Parathyroid adenoma (tissue), 2 donors: Measurements from ENCODE around the gene CATSPER3.
"Not testable (repeated sequence)": the region's sequence is repeated elsewhere in the genome, so short reads cannot be mapped to it uniquely, and the experiment has no call there.

Experiments
- H2AFZ ChIP-seq: fragments of 300-600 bp; sonication (generic); one replicate; pipeline ENCODE4 v1.7.0; 2017; ENCODE audit warnings: antibody characterized with exemption, mild to moderate bottlenecking
- H3K27ac ChIP-seq: fragments of 300-600 bp; sonication (generic); one replicate; pipeline ENCODE4 v1.7.0; 2017
- H3K27me3 ChIP-seq: fragments of 300-600 bp; sonication (generic); one replicate; pipeline ENCODE4 v1.7.0; 2017; ENCODE audit warnings: low read length; ENCODE audit not compliant: control insufficient read depth, insufficient read depth
- H3K36me3 ChIP-seq: fragments of 300-600 bp; sonication (generic); one replicate; pipeline ENCODE4 v1.7.0; 2017; ENCODE audit warnings: low read length; ENCODE audit not compliant: control insufficient read depth, insufficient read depth
- H3K4me1 ChIP-seq: fragments of 300-600 bp; sonication (generic); one replicate; pipeline ENCODE4 v1.7.0; 2017; ENCODE audit warnings: control low read depth
- H3K4me2 ChIP-seq: fragments of 300-600 bp; sonication (generic); one replicate; pipeline ENCODE4 v1.7.0; 2017; ENCODE audit warnings: low read length
- H3K4me3 ChIP-seq: fragments of 300-600 bp; sonication (generic); one replicate; pipeline ENCODE4 v1.7.0; 2017; ENCODE audit warnings: low read depth, low read length
- H3K79me2 ChIP-seq: fragments of 300-600 bp; sonication (generic); one replicate; pipeline ENCODE4 v1.7.0; 2017; ENCODE audit warnings: control low read depth
- H3K9ac ChIP-seq: fragments of 300-600 bp; sonication (generic); one replicate; pipeline ENCODE4 v1.7.0; 2017; ENCODE audit warnings: mild to moderate bottlenecking
- H3K9me3 ChIP-seq: fragments of 300-600 bp; sonication (generic); one replicate; pipeline ENCODE4 v1.7.0; 2017; ENCODE audit warnings: low read length; ENCODE audit not compliant: control insufficient read depth
- TF ChIP-seq, protein P1 (sequence below): fragments of 300-600 bp; sonication (generic); IDR thresholded peaks from one replicate; pipeline ENCODE4 v1.7.0; 2017; ENCODE audit warnings: antibody characterized with exemption, mild to moderate bottlenecking
- donor health status: primary hyperparathyroidism.

The CATSPER3 gene

GRCh38 chr5:134979416-134979815, 11.7 kb downstream of the CATSPER3 start:
- Histone ChIP-seq H3K4me3 (no peak overlapping the region), H3K36me3 (no peaks in the 10 kb centered on the region), H3K79me2 (no peaks in the 10 kb centered on the region), H2AFZ (no peak overlapping the region), H3K4me1 (no peaks in the 10 kb centered on the region), H3K9ac (no peak overlapping the region), H3K27me3 (no peaks in the 10 kb centered on the region), H3K9me3 (no peaks in the 10 kb centered on the region), H3K4me2 (no peak overlapping the region), H3K27ac (no peak overlapping the region)
- TF ChIP-seq, protein P1, sequence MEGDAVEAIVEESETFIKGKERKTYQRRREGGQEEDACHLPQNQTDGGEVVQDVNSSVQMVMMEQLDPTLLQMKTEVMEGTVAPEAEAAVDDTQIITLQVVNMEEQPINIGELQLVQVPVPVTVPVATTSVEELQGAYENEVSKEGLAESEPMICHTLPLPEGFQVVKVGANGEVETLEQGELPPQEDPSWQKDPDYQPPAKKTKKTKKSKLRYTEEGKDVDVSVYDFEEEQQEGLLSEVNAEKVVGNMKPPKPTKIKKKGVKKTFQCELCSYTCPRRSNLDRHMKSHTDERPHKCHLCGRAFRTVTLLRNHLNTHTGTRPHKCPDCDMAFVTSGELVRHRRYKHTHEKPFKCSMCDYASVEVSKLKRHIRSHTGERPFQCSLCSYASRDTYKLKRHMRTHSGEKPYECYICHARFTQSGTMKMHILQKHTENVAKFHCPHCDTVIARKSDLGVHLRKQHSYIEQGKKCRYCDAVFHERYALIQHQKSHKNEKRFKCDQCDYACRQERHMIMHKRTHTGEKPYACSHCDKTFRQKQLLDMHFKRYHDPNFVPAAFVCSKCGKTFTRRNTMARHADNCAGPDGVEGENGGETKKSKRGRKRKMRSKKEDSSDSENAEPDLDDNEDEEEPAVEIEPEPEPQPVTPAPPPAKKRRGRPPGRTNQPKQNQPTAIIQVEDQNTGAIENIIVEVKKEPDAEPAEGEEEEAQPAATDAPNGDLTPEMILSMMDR, result no peak

GRCh38 chr5:134982230-134982629, 14.5 kb downstream of the CATSPER3 start:
- Histone ChIP-seq H3K9ac (no peak overlapping the region), H3K4me3 (no peak overlapping the region), H3K4me2 (no peak overlapping the region), H3K4me1 (no peaks in the 10 kb centered on the region), H2AFZ (no peak overlapping the region), H3K27me3 (no peaks in the 10 kb centered on the region), H3K36me3 (no peaks in the 10 kb centered on the region), H3K9me3 (no peaks in the 10 kb centered on the region), H3K27ac (no peak overlapping the region), H3K79me2 (no peaks in the 10 kb centered on the region)
- TF ChIP-seq, protein P1, result no peak

- Histone ChIP-seq H3K79me2 (no peaks in the 10 kb centered on the region), H3K4me1 (no peaks in the 10 kb centered on the region), H3K4me3 (no peak overlapping the region), H3K36me3 (no peaks in the 10 kb centered on the region), H3K27me3 (no peaks in the 10 kb centered on the region), H3K27ac (no peak overlapping the region), H3K9ac (no peak overlapping the region), H3K9me3 (no peaks in the 10 kb centered on the region), H3K4me2 (no peak overlapping the region), H2AFZ (no peak overlapping the region)
- TF ChIP-seq, protein P1, result no peak
These were observed 21.6 kb downstream of the CATSPER3 start for GRCh38 chr5:134989266-134989830.

DNA sequence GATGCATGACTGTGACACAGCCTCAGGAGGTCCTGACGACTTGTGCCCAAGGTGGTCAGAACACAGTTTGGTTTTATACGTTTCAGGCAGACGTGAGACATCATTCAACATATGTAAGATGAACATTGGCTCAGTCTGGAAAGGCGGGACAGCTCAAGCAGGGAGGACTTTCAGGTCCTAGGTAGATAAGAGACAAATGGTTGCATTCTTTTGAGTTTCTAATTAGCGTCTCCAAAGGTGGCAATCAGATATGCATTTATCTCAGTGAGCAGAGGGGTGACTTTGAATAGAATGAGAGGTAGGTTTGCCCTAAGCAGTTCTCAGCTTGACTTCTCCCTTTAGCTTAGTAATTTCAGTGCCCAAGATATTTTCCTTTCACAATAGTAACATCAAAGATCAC, 22.5 kb downstream of the CATSPER3 start:
- H3K4me2 ChIP-seq, H3K79me2 ChIP-seq, H3K9me3 ChIP-seq, H3K9ac ChIP-seq, H3K36me3 ChIP-seq, H3K27me3 ChIP-seq, H3K4me3 ChIP-seq, H3K4me1 ChIP-seq, H2AFZ ChIP-seq, H3K27ac ChIP-seq: not testable (repeated sequence)

DNA sequence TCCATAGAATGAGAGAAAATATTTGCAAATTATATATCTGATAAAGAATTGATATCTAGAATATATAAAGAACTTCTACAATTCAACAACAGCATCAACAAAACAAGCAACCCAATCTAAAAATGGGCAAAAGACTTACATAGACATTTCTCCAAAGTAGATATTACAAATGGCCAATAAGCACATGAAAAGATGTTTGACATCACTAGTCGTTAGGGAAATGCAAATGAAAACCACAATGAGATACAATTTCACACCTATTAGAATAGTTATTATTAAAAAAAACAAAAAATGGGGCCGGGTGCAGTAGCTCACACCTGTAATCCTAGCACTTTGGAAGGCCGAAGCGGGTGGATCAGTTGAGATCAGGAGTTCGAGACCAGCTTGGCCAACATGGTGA, 24.4 kb downstream of the CATSPER3 start:
- H3K4me2 ChIP-seq, result no peak overlapping the region
- no peak overlapping the region for H2AFZ ChIP-seq
- TF ChIP-seq, protein P1, result no peak

More for the DNA sequence above, 24.4 kb downstream of the CATSPER3 start:
- H3K9ac ChIP-seq, result no peak overlapping the region
- no peaks in the 10 kb centered on the region for H3K4me1 ChIP-seq
- no peak overlapping the region for H3K4me3 ChIP-seq
- no peak overlapping the region for H3K27ac ChIP-seq
- no peaks in the 10 kb centered on the region for H3K27me3 ChIP-seq
- no peaks in the 10 kb centered on the region for H3K36me3 ChIP-seq
- no peaks in the 10 kb centered on the region for H3K9me3 ChIP-seq
- H3K79me2 ChIP-seq, result no peaks in the 10 kb centered on the region
